Subcutaneous preadipocyte (primary cell): ENCODE results near the gene ZNF688. TPM values are rescaled to one million over a fixed set of nuclear protein-coding genes. Genes with fewer than 3 reads are reported as not detected.

ENCODE experiments used
- small RNA-seq: library from RNA; depleted of rRNA; stranded (forward); fragments of <200 nt; gene quantifications from one replicate; pipeline ENCODE3, GENCODE V24; 2012
- total RNA-seq: library from RNA; depleted of rRNA; stranded (reverse); fragments of >200 nt; gene quantifications from 2 replicates; pipeline ENCODE4 v1.2.3, GENCODE V29; 2012

The ZNF688 gene
- total RNA-seq, result 4.9 and 8.5 TPM in 2 replicates

DNA sequence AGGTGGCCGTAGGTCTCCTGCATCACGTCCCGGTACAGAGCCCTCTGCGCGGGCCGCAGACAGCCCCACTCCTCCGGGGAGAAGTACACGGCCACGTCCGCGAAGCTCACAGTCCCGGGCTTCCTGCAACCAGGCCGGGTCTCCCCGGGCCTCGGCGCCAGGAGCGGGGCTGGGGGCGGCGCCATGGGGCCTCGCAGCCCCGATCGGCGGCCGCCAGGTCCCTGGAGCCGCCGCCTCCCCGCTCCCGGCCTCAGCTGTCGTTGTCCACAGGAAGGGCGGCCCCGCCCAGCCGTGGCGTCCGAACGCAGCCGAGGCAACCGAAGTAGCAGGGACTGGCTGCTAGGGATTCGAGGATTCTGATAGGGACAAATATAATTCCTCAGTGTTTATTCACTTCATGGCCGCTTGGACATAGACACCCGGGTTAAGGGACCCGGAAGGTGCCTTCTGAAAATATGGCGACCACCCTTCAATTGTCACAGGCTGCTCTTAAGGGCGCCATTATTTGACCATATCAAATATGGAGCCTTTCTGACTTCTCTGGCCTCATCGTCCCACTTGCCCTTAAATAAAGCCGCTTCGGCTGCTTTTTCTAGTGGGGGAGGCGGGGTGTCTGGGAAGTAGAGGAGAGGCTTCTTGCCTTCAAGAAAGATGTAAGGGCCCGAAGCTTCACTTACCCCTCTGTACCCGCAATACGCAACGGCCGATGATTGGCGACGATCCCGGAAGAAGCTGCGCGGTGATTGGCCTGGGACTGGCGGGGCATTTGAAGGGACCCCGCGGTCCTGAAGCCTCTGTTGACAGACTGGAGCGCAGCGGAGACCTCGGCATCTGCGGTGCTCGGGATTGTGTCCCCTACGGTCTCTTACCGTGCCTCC is at the start of gene ZNF688:
Gene ZNF688 (minus strand): TSS at position 270 of the 878 bp plus-strand sequence. CDS start 85 bp downstream, at position 185.

GRCh38 chr16:30609926-30610839 is 38.7 kb upstream of the ZNF688 start, which contains the start of gene ZNF689:
Gene ZNF689, minus strand, starts transcription at chr16:30610389. Its CDS starts 348 bp downstream, at chr16:30610041.

GRCh38 chr16:30585400-30586191 is 14.1 kb upstream of the ZNF688 start, which contains the start of gene ZNF785:
Gene ZNF785, minus strand, starts transcription at chr16:30585697. Its CDS starts 86 bp downstream, at chr16:30585611.

GRCh38 chr16:30557957-30558788 is 13.3 kb downstream of the ZNF688 start, which contains the start of gene ZNF764:
Gene ZNF764, minus strand, starts transcription at chr16:30558374. Its CDS starts 192 bp downstream, at chr16:30558182.

GRCh38 chr16:30534368-30535105 is 37.0 kb downstream of the ZNF688 start, which contains the start of gene ZNF747:
Gene ZNF747, minus strand, starts transcription at chr16:30534858. Its CDS starts 179 bp downstream, at chr16:30534679.

GRCh38 chr16:30526137-30526822 is 45.2 kb downstream of the ZNF688 start, which contains the start of gene ZNF768:
Gene ZNF768, minus strand, starts transcription at chr16:30526566. Its CDS starts 153 bp downstream, at chr16:30526413.

Small RNA genes lying within 50 kb of the gene (small RNA-seq; reads per million reads assigned to genes)
- gene AC093249.4, result not detected

Other genes with a start within 250 kb of the ZNF688 start
- 21.7 and 22.3 TPM in 2 replicates for gene CD2BP2, start 216.4 kb downstream of the ZNF688 start, total RNA-seq
- 38.6 and 47.3 TPM in 2 replicates for gene TBC1D10B, start 201.2 kb downstream of the ZNF688 start, total RNA-seq
- not detected in 2 replicates for gene MYL11, start 196.9 kb downstream of the ZNF688 start, total RNA-seq
- gene SEPTIN1, start 189.2 kb downstream of the ZNF688 start, total RNA-seq, result 0.20 TPM in 1 of 2 replicates, not detected in the other
- 5.5 and 6.5 TPM in 2 replicates for gene ZNF48, start 176.3 kb downstream of the ZNF688 start, total RNA-seq
- gene ZNF771, start 164.1 kb downstream of the ZNF688 start, total RNA-seq, result 9.8 and 12.1 TPM in 2 replicates
- gene DCTPP1, start 141.7 kb downstream of the ZNF688 start, total RNA-seq, result 20.6 and 22.1 TPM in 2 replicates
- gene SEPHS2, start 125.8 kb downstream of the ZNF688 start, total RNA-seq, result 6.8 and 7.7 TPM in 2 replicates
- gene ITGAL, start 99.0 kb downstream of the ZNF688 start, total RNA-seq, result under 0.01 TPM in 1 of 2 replicates, not detected in the other
- 18.0 and 20.5 TPM in 2 replicates for gene ZNF768, start 45.1 kb downstream of the ZNF688 start, total RNA-seq
- 8.1 and 8.4 TPM in 2 replicates for gene ZNF747, start 36.9 kb downstream of the ZNF688 start, total RNA-seq
- gene ZNF764, start 13.3 kb downstream of the ZNF688 start, total RNA-seq, result 4.8 and 7.6 TPM in 2 replicates
- gene ZNF785, start 14.0 kb upstream of the ZNF688 start, total RNA-seq, result 9.4 and 11.4 TPM in 2 replicates
- 5.1 and 5.5 TPM in 2 replicates for gene ZNF689, start 38.7 kb upstream of the ZNF688 start, total RNA-seq
- gene PRR14, start 79.2 kb upstream of the ZNF688 start, total RNA-seq, result 5.9 and 7.8 TPM in 2 replicates
- gene FBRS, start 86.7 kb upstream of the ZNF688 start, total RNA-seq, result 13.2 and 32.6 TPM in 2 replicates
- 14.0 and 19.4 TPM in 2 replicates for gene SRCAP, start 127.5 kb upstream of the ZNF688 start, total RNA-seq
- gene PHKG2, start 176.7 kb upstream of the ZNF688 start, total RNA-seq, result 18.0 and 20.5 TPM in 2 replicates
- gene CFAP119, start 190.3 kb upstream of the ZNF688 start, total RNA-seq, result 1.5 and 2.5 TPM in 2 replicates
- 63.6 and 90.5 TPM in 2 replicates for gene RNF40, start 190.6 kb upstream of the ZNF688 start, total RNA-seq
- 13.6 and 14.1 TPM in 2 replicates for gene ZNF629, start 215.5 kb upstream of the ZNF688 start, total RNA-seq